ENCODE measurements around the gene COCH.

GRCh38 chr14:30925254-30925653, 50.9 kb downstream of the COCH start:
- TF ChIP-seq POLR2AphosphoS5 (IDR thresholded peaks at IDR 0.05) (no peak), CTCF (IDR thresholded peaks at IDR 0.05) (no peak), POLR2A (IDR thresholded peaks at IDR 0.05; ENCODE audit: low read depth) (no peak), EP300 (IDR thresholded peaks at IDR 0.05) (no peak)
